MG63 (cell line): ENCODE data around the gene NEK4. TPM values are rescaled to one million over a fixed set of nuclear protein-coding genes. Genes with fewer than 3 reads are reported as not detected.
"Not testable (repeated sequence)": the region's sequence is repeated elsewhere in the genome, so short reads cannot be mapped to it uniquely, and the experiment has no call there.

Source experiments
- DNase-seq: peaks from one replicate; pipeline ENCODE4 v3.0.0-alpha.2; 2020
- H3K27me3 ChIP-seq: fragments of 250-450 bp; sonication (Bioruptor Pico); 2 replicates; pipeline ENCODE4 v1.5.1; 2020; ENCODE audit warnings: mild to moderate bottlenecking, moderate library complexity
- H3K36me3 ChIP-seq: fragments of 250-450 bp; sonication (Bioruptor Pico); 2 replicates; pipeline ENCODE4 v1.5.1; 2020; ENCODE audit warnings: mild to moderate bottlenecking, moderate library complexity
- H3K4me3 ChIP-seq: fragments of 250-450 bp; sonication (Bioruptor Pico); 2 replicates; pipeline ENCODE4 v1.5.1; 2020; ENCODE audit warnings: mild to moderate bottlenecking, moderate library complexity
- H3K9me3 ChIP-seq: fragments of 250-450 bp; sonication (Bioruptor Pico); 2 replicates; pipeline ENCODE4 v1.5.1; 2020; ENCODE audit warnings: mild to moderate bottlenecking, moderate library complexity
- total RNA-seq: library from RNA; depleted of rRNA; stranded (reverse); fragments of >200 nt; shearing (Covaris generic); gene quantifications from 2 replicates; pipeline ENCODE4 v1.2.3, GENCODE V29; 2014; ENCODE audit warnings: low replicate concordance

The NEK4 gene
- total RNA-seq, 1 experiment from 2014 or later = 13.5 TPM

DNA sequence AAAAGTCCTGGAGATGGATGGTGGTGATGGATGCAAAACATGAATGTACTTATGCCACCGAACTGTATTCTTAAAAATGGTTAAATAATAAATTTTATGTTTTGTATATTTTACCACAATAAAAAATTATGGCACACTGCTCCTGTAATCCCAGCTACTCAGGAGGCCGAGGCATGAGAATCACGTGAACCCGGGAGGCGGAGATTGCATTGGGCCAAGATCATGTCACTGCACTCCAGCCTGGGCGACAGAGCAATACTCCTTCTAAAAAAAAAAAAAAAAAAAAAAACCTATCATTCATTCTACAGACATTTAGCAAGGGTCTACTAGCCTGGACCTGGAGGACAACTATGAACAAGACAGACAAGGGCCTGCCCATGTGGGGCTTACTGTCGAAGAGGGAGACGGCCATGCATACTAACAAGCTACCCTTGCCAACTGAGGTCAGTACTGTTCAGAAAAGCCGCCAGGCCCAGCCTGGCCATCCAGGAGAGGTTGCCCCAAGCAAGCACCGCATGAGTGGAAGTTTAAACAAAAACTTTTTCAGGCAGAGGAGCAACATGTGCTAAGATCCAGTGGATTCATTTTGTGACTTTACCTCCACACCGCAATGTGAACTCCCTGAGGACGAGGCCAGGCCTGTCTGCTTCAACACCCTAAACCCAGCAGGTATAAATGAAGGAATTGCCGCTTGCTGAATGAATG is 2.8 kb upstream of the NEK4 start:
- no peaks in the 10 kb centered on the region for H3K9me3 ChIP-seq
- no peaks in the 10 kb centered on the region for H3K27me3 ChIP-seq
- no peak overlapping the region for H3K4me3 ChIP-seq
- H3K36me3 ChIP-seq = no peaks in the 10 kb centered on the region
- no peak for DNase-seq

DNA sequence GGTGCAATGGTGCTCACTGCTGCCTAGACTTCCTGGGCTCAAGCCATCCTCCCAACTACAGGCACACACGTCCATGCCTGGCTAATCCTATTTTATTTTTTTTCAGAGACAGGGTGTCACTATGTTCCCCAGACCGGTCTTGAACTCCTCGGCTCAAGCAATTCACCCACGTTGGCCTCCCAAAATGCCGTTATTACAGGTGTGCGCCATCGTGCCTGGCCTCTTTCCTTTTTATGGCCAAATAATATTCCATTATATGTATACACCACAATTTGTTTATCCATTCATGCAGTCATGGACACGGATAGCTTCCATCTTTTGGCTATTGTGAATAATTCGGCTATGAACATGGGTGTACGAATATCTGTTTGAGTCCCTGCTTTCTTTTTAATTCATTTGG is 962 bp upstream of the NEK4 start:
- H3K9me3 ChIP-seq = no peaks in the 10 kb centered on the region
- no peaks in the 10 kb centered on the region for H3K27me3 ChIP-seq
- no peak overlapping the region for H3K4me3 ChIP-seq
- DNase-seq = no peak
- H3K36me3 ChIP-seq = no peaks in the 10 kb centered on the region

DNA sequence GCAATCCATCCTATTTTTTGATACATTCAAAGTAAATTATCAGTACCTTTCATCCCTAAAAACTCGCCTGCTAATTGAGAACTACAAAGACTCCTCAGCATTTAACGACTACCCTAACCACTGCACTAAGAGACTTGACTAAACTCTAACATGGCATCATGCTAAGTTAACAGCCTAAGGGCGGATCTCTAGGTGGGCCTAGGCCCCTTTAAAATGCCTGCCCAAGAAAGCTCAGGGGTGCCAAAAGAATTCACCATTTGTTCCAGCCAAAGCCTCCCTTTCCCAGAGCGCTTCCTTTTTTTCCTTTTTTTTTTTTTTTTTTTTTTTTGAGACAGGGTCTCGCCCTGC is 568 bp upstream of the NEK4 start:
- no peaks in the 10 kb centered on the region for H3K9me3 ChIP-seq
- no peaks in the 10 kb centered on the region for H3K36me3 ChIP-seq
- H3K4me3 ChIP-seq = peak overlapping the region; percentile 86
- DNase-seq = no peak
- H3K27me3 ChIP-seq = no peaks in the 10 kb centered on the region

DNA sequence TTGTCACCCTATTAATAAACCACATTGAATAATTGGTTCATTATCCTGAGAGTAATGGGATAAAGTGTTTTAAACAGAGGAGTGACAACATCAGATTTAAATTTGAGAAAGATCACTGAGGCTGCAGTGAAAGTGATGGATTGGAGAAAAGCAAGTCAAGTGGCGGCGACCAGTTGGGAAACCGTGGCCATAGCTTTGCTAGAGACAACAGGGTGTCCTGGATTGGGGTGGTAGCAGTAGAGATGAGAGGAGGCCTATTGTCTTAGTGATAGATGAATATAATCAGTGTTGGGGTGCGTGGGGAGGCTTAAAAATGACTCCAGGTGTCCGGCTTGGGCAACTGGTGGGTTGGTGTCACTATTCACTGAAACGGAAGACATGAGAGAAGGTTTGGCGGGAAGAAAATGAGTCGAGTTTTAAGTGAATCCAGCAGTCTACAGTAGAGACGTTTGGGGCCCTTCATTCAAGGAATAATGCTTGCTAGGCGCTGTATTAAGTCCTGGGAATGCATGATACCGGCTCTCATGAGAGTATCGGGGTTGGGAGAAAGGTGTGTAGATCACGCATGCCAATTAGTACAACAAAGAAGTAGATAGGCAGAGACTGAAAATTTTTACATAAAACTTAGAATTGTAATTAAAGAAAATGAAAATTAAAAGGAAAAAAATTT is 819 bp downstream of the NEK4 start:
- Histone ChIP-seq H3K4me3 (peak overlapping the region; percentile 86), H3K9me3 (no peaks in the 10 kb centered on the region), H3K36me3 (peaks cover 3% of the 10 kb centered on the region), H3K27me3 (no peaks in the 10 kb centered on the region)
- no peak for DNase-seq

DNA sequence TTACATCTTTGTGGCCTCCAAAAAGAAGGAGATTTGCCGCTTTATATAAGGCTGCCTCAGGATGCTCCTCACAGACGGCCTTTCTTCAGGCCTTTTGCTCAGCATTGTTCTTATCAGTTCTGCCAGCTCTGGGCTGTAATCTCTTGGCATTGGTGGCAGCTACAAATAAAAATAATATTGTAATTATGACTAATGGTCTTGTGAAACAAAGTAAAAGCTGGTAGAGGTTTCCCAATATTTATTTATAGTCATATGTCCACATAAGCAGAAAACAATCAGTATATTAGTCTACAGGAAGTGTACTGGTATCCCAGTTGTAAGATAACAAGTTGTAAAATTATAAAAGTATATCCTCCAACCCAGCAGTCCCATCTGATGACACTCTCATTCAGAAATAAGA is 7.3 kb downstream of the NEK4 start:
- Histone ChIP-seq H3K9me3 (no peaks in the 10 kb centered on the region), H3K4me3 (no peak overlapping the region), H3K36me3 (peaks cover 3% of the 10 kb centered on the region), H3K27me3 (no peaks in the 10 kb centered on the region)
- DNase-seq = no peak

DNA sequence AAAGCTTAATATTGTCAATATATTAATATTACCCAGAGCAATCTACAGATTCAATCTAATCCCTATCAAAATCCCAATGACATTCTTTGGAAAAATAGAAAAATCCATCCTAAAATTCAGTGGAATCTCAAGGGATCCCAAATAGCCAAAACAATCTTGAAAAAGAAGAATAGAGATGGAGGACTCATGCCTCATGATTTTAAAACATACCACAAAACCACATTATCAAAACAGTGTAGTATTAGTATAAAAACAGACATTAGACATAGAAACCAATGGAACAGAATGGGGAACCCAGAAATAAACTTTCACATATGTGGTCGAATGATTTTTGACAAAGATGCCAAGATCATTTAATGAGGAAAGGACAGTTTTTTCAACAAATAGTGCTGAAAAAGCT is 14.6 kb downstream of the NEK4 start:
- no peak overlapping the region for H3K4me3 ChIP-seq
- DNase-seq = no peak
- H3K27me3 ChIP-seq = no peaks in the 10 kb centered on the region
- peaks cover 2% of the 10 kb centered on the region; the same call in 1 of the 2 replicates for H3K36me3 ChIP-seq
- no peaks in the 10 kb centered on the region for H3K9me3 ChIP-seq

DNA sequence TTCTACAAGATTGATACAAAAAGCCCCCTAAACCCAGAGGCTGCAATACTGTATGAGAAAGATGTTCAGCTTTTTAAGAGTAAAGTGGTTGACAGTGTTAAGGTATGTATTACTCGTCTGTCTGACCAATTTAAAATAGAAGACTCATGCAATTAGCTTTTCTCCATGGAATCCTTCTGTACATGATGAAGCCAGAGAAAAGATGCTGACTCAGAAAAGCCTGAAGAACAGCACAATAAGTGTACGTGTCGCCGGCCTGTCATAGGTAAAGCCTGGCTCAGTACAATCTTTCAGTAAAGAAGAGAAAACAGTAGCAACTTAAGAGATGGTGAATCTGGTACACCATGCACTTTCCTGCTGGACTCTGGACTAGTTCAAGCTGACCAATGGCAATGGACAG is 16.4 kb downstream of the NEK4 start:
- Histone ChIP-seq H3K9me3 (no peaks in the 10 kb centered on the region), H3K4me3 (no peak overlapping the region), H3K36me3 (peaks cover 8% of the 10 kb centered on the region), H3K27me3 (no peaks in the 10 kb centered on the region)
- DNase-seq = no peak

DNA sequence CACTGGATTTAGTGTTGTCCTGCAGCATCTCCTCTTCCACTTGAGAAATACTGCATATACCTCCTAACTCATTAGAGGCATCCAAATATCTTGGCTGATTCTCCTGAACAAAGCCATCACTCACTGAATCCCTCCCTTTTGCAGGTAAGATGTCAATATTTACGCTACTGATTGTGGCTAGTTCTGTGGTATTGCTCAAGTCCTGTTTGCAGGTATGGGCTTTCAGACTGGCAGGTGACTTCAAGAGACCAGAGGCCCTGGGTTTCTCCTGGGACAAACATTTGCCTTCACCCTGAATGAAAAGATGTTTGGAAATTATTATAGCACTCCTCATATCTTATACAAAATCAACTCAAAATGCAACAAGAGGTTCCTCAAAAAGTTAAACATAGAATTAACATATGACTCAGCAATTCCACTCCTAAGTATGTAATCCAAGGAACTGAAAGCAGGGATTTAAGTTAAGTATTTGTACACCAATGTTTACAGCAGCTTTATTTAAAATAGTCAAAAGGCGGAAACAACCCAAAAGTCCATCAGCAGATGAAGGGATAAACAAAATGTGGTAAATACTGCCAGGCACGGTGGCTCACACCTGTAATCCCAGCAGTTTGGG is 18.6 kb downstream of the NEK4 start:
- Histone ChIP-seq H3K36me3 (peaks cover 8% of the 10 kb centered on the region), H3K4me3 (no peak overlapping the region), H3K27me3 (no peaks in the 10 kb centered on the region), H3K9me3 (no peaks in the 10 kb centered on the region)
- no peak for DNase-seq

DNA sequence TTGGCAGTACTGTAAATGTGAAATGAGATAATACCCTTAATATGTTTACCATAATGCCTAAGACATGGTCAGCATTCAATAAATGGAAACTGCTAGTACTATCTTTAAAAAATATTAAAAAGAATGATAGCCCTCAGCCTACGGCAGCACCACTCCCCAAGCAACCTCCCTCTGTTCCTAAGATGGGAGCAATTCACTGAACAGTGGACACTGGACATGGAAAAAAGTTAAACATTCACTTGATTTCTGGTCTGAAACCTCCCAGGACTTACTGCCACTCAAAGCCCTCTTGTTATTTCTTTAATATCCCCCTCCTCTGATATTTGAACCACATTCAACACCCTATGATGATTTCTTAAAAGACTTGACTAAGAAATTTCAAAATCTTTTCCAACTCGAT is 27.0 kb downstream of the NEK4 start:
- no peaks in the 10 kb centered on the region for H3K9me3 ChIP-seq
- H3K36me3 ChIP-seq = no peaks in the 10 kb centered on the region; the same call in none of the 2 replicates
- H3K27me3 ChIP-seq = no peaks in the 10 kb centered on the region
- DNase-seq = no peak
- no peak overlapping the region for H3K4me3 ChIP-seq

DNA sequence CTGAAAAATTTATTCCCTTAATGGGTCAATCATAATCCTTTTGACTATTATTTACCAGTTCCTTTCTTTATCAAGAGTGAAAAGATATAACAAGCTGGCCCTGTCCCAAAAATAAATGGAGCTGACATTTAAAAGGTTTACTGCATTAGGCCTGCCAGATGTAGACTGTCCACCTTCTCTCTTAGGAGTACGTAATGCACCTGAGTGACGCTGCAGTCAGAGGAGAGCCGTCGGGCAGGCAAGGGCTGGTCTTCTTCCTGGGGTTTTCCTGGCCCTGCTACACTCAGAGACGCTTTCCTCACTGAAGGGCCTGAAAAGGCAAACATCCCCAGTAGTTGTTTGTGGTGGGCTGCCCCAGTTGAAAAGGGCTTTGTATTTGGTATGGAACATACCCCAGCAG is 27.6 kb downstream of the NEK4 start:
- H3K4me3 ChIP-seq = no peak overlapping the region
- no peaks in the 10 kb centered on the region for H3K27me3 ChIP-seq
- no peaks in the 10 kb centered on the region for H3K9me3 ChIP-seq
- DNase-seq = no peak
- H3K36me3 ChIP-seq = peaks cover 3% of the 10 kb centered on the region

DNA sequence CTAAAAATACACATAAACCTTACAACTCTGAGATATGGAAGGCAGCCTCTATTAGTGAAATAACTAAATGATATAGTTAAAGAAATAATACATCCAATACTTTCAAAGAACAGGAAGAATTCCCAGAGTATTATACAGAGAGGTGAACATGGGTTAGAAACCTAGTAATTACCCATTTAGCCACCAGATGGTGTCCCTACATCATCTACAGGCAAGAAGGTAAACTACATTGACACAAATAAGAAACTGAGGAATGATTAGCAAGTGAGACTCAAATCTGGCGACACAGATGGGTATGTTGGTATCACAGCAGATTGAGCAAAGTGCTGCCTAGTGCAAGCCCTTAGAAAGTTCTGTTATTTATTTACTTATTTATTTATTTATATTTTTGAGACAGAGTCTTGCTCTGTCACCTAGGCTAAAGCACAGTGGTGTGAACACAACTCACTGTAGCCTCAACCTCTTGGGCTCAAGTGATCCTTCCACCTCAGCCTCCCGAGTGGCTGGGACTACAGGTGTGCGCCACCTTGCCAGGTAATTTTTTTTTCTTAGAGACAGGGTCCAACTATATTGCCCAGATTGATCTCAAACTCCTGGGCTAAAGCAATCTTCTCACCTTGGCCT is 28.2 kb downstream of the NEK4 start:
- H3K4me3 ChIP-seq = no peak overlapping the region
- peaks cover 3% of the 10 kb centered on the region for H3K36me3 ChIP-seq
- H3K27me3 ChIP-seq = no peaks in the 10 kb centered on the region
- DNase-seq = no peak
- no peaks in the 10 kb centered on the region for H3K9me3 ChIP-seq

DNA sequence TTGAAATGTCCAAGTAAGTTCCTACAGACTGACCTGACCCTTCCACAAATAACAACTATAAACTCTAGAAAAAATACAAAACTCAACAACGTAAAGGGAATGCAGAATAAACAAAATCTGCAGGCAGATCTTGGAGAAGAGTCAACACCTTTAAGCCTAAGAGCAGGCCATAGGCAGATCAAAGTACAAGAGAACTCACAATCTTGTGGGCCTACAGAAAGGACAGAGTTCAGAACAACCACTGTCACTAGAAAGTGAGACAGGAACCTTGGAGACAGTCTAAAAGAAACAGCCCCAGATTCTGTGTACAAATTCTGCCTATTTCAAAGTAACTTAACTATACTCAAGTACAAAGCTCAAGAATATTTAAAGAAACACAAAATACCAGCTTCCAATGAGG is 31.0 kb downstream of the NEK4 start:
- peaks cover 12% of the 10 kb centered on the region for H3K36me3 ChIP-seq
- no peaks in the 10 kb centered on the region for H3K27me3 ChIP-seq

DNA sequence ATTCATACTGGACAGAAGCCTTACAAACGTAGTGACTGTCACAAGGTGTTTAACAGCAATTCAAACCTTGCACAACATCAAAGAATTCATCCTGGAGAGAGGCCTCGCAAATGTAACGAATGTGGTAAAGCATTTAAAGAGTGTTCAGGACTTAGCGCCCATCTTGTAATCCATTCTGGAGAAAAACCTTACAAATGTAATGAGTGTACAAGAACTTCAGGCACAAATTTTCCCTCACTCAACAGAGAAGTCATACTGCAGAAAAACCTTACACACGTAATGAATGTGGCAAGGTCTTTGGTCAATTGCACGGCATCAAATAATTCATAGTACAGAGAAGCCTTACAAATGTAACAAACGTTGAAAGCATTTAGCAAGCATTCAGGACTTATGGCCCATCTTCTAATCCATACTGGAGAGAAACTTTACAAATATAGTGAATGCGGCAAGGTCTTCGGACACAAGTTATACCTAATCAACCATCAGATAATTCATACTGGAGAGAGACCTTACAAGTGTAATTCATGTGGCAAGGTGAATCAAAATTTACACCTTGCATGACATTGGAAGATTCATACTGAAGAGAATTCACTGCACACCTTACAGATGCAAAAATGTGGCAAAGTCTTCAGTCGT is 37.4 kb downstream of the NEK4 start:
- Histone ChIP-seq H3K4me3 (no peak overlapping the region), H3K36me3 (peaks cover 24% of the 10 kb centered on the region), H3K9me3 (no peaks in the 10 kb centered on the region), H3K27me3 (no peaks in the 10 kb centered on the region)
- DNase-seq = no peak

More for the DNA sequence above, 31.0 kb downstream of the NEK4 start:
- no peak overlapping the region for H3K4me3 ChIP-seq
- H3K9me3 ChIP-seq = no peaks in the 10 kb centered on the region
- DNase-seq = no peak

DNA sequence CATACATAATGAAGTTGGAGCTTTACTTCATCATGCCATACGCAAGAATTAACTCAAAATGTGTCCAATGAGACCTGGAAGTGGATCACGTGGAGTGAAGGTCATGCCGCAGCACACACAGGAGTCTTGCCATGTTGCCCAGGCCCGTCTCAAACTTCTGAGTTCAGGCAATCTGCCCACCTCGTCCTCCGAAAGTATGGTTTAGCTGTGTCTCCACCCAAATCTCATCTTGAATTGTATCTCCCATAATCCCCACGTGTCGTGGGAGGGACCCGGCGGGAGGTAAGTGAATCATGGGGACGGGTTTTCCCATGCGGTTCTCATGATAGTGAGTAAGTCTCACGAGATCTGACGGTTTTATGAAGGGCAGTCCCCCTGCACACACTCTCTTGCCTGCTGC is 39.1 kb downstream of the NEK4 start:
- Histone ChIP-seq H3K9me3 (no peaks in the 10 kb centered on the region), H3K36me3 (peaks cover 24% of the 10 kb centered on the region), H3K4me3 (no peak overlapping the region), H3K27me3 (no peaks in the 10 kb centered on the region)
- DNase-seq = no peak

DNA sequence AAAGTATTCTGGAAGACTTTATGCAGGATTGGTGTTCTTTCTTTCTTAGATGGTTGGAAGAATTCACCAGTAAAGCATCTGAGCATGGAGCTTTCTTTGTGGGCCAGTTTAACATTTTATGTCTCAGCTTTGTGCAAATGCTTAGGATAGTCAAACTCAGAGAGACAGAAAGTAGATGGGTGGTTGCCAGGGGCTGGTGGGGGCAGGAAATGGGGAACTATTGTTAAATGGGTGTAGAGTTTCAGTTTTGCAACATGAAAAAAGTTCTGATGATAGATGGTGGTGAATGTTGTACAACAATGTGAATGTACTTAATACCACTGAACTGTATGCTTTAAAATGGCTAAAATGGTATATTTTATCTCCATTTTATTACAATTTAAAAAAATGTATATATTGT is 40.1 kb downstream of the NEK4 start:
- Histone ChIP-seq H3K27me3 (no peaks in the 10 kb centered on the region), H3K9me3 (no peaks in the 10 kb centered on the region), H3K36me3 (peaks cover 24% of the 10 kb centered on the region), H3K4me3 (no peak overlapping the region)
- no peak for DNase-seq

DNA sequence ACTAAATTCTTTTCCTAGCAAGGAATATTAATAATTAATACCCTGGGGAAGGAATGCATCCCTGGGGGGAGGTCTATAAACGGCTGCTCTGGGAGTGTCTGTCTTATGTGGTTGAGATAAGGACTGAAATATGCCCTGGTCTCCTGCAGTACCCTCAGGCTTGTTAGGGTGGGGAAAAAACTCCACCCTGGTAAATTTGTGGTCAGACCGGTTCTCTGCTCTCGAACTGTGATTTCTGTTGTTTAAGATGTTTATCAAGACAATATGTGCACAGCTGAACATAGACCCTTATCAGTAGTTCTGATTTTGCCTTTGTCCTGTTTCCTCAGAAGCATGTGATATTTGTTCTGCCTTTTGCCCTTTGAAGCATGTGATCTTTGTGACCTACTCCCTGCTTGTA is 42.0 kb downstream of the NEK4 start:
- H3K9me3 ChIP-seq, H3K27me3 ChIP-seq, H3K4me3 ChIP-seq, DNase-seq: not testable (repeated sequence)
- H3K36me3 ChIP-seq = peaks cover 13% of the 10 kb centered on the region

DNA sequence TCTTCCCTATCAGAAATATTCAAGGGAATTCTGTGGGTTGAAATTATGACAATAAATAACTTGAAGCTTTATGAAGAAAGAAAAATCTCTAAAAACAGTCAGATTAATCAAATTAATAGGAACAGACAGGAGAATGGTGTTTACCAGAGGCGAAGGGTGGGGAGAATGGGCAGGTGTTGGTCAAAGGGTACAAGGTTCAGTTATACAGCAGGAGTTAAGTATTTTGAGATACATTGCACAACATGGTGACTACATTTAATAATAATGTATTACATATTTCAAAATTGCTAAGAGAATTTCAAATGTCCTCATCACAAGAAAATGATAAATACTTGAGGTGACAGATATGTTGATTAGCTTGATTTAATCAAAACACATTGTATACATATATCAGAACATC is 46.2 kb downstream of the NEK4 start:
- Histone ChIP-seq H3K27me3 (no peaks in the 10 kb centered on the region), H3K36me3 (no peaks in the 10 kb centered on the region), H3K9me3 (no peaks in the 10 kb centered on the region), H3K4me3 (no peak overlapping the region)
- no peak for DNase-seq
